ENCODE measurements around the gene TCEAL7.

The TCEAL7 gene

DNA sequence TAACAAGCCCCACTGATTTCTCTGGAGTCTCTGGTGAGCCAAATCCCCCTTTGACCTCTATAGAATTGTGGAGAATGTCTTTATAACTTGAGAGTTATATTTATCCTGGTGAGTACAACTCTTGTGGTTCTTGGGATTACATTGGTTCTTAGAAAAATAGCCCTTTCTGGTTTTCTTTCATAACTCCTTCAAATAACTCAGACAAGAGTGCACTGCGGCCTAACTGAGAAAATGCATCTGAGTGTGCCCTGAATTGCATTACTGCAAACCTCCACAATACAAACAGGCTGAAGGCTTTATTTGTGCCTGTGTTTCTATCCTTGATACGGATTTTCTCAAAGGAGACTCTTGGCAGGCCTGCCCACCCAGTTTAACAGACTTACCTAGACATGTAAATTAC lies 49.0 kb downstream of the TCEAL7 start:
- DNase-seq (ENCODE audit: low read depth) = no peak
- H3K4me3 ChIP-seq (ENCODE audit: low read depth, low read length) = no peak overlapping the region
- TF ChIP-seq, protein P1, sequence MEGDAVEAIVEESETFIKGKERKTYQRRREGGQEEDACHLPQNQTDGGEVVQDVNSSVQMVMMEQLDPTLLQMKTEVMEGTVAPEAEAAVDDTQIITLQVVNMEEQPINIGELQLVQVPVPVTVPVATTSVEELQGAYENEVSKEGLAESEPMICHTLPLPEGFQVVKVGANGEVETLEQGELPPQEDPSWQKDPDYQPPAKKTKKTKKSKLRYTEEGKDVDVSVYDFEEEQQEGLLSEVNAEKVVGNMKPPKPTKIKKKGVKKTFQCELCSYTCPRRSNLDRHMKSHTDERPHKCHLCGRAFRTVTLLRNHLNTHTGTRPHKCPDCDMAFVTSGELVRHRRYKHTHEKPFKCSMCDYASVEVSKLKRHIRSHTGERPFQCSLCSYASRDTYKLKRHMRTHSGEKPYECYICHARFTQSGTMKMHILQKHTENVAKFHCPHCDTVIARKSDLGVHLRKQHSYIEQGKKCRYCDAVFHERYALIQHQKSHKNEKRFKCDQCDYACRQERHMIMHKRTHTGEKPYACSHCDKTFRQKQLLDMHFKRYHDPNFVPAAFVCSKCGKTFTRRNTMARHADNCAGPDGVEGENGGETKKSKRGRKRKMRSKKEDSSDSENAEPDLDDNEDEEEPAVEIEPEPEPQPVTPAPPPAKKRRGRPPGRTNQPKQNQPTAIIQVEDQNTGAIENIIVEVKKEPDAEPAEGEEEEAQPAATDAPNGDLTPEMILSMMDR (IDR thresholded peaks at IDR 0.05; ENCODE audit: control insufficient read depth, extremely low read depth, insufficient read depth) = no peak
